GM23338 (cell line): ENCODE data around the gene L3MBTL4. TPM values are rescaled to one million over a fixed set of nuclear protein-coding genes. Genes with fewer than 3 reads are reported as not detected.

Source experiments
- ATAC-seq: fragments of 200-7000 bp; cut with Tn5 transposase; 3 replicates; pipeline ENCODE4 v1.9.1; 2020
- DNase-seq: peaks from one replicate; pipeline ENCODE4 v3.0.0-alpha.2; 2015; ENCODE audit warnings: low spot score
- H2AFZ ChIP-seq: fragments of 200-600 bp; sonication (generic); 2 replicates; pipeline ENCODE4 v1.8.0; 2016; ENCODE audit warnings: antibody characterized with exemption, mild to moderate bottlenecking, moderate library complexity
- H3F3A ChIP-seq: fragments of 200-600 bp; sonication (generic); replicated peaks from 2 replicates; pipeline ENCODE4 v1.8.0; 2017; ENCODE audit warnings: antibody characterized with exemption, mixed run types, low read depth
- H3K27ac ChIP-seq: fragments of 200-600 bp; sonication (generic); 2 replicates; pipeline ENCODE4 v1.6.1; 2016; ENCODE audit warnings: low read depth
- H3K27me3 ChIP-seq: fragments of 200-600 bp; sonication (generic); 2 replicates; pipeline ENCODE4 v1.8.0; 2016; ENCODE audit warnings: mild to moderate bottlenecking, mixed run types, moderate library complexity; ENCODE audit not compliant: insufficient read depth
- H3K36me3 ChIP-seq: fragments of 200-600 bp; sonication (generic); 2 replicates; pipeline ENCODE4 v1.8.0; 2016; ENCODE audit warnings: mild to moderate bottlenecking; ENCODE audit not compliant: insufficient read depth
- H3K4me1 ChIP-seq: fragments of 200-600 bp; sonication (generic); 2 replicates; pipeline ENCODE4 v1.8.0; 2016; ENCODE audit warnings: mild to moderate bottlenecking, moderate library complexity; ENCODE audit not compliant: insufficient read depth
- H3K4me2 ChIP-seq: fragments of 200-600 bp; sonication (generic); 2 replicates; pipeline ENCODE4 v1.7.1; 2017; ENCODE audit warnings: mixed run types
- H3K4me3 ChIP-seq: fragments of 200-600 bp; sonication (generic); 2 replicates; pipeline ENCODE4 v1.6.1; 2016; ENCODE audit warnings: mixed run types
- H3K79me2 ChIP-seq: fragments of 200-600 bp; sonication (generic); replicated peaks from 2 replicates; pipeline ENCODE4 v1.8.0; 2017; ENCODE audit warnings: mild to moderate bottlenecking; ENCODE audit not compliant: insufficient read depth
- H3K9me2 ChIP-seq: fragments of 200-600 bp; sonication (generic); 2 replicates; pipeline ENCODE4 v1.8.0; 2017; ENCODE audit not compliant: insufficient read depth
- H4K20me1 ChIP-seq: fragments of 200-600 bp; sonication (generic); replicated peaks from 2 replicates; pipeline ENCODE4 v1.8.0; 2017; ENCODE audit warnings: mild to moderate bottlenecking; ENCODE audit not compliant: insufficient read depth
- H3K27ac Mint-ChIP-seq: 2 replicates; pipeline ENCODE4 v1.8.0; 2020; ENCODE audit warnings: inconsistent platforms, mild to moderate bottlenecking, moderate library complexity, mixed read lengths
- H3K27me3 Mint-ChIP-seq: 3 replicates; pipeline ENCODE4 v1.8.0; 2022; ENCODE audit warnings: low read depth, mild to moderate bottlenecking, moderate library complexity, mixed read lengths, inconsistent platforms; ENCODE audit not compliant: insufficient read depth, poor library complexity
- H3K36me3 Mint-ChIP-seq: 3 replicates; pipeline ENCODE4 v1.8.0; 2021; ENCODE audit warnings: low read depth, mild to moderate bottlenecking, inconsistent platforms, moderate library complexity, mixed read lengths
- H3K4me1 Mint-ChIP-seq: 3 replicates; pipeline ENCODE4 v1.8.0; 2020; ENCODE audit warnings: mild to moderate bottlenecking, inconsistent platforms, mixed read lengths
- H3K4me3 Mint-ChIP-seq: 3 replicates; pipeline ENCODE4 v1.8.0; 2021; ENCODE audit warnings: moderate library complexity, mild to moderate bottlenecking, inconsistent platforms, mixed read lengths
- H3K9me3 Mint-ChIP-seq: 3 replicates; pipeline ENCODE4 v1.8.0; 2020; ENCODE audit warnings: moderate library complexity, mild to moderate bottlenecking, inconsistent platforms, mixed read lengths
- CREB1 ChIP-seq: fragments of 250-450 bp; sonication (Bioruptor Pico); IDR thresholded peaks from 2 replicates; pipeline ENCODE4 v1.5.0; 2020; ENCODE audit warnings: low read depth, mild to moderate bottlenecking, moderate library complexity
- CTCF ChIP-seq, 2 experiments: fragments of 200-600 bp in 1 of 2; sonication (generic) in 1 of 2; conservative IDR thresholded peaks; 2 replicates each; pipeline versions ENCODE4 v1.5.1 to v1.6.1; 2016 to 2017; ENCODE audit warnings: antibody characterized with exemption in 2 of 2, low read depth in 2 of 2, mild to moderate bottlenecking in 2 of 2, moderate library complexity in 1 of 2
- EZH2 ChIP-seq: fragments of 200-600 bp; sonication (generic); IDR thresholded peaks from one replicate; pipeline ENCODE4 v1.8.0; 2017; ENCODE audit warnings: antibody characterized with exemption, mild to moderate bottlenecking, low read depth; ENCODE audit not compliant: unreplicated experiment
- EZH2phosphoT487 ChIP-seq: fragments of 200-600 bp; sonication (generic); IDR thresholded peaks from one replicate; pipeline ENCODE4 v1.8.1; 2018; ENCODE audit warnings: antibody characterized with exemption; ENCODE audit not compliant: unreplicated experiment
- JUNB ChIP-seq: IDR thresholded peaks from one replicate; pipeline ENCODE4 v1.6.1; 2016; ENCODE audit warnings: antibody characterized with exemption; ENCODE audit not compliant: unreplicated experiment
- NANOG ChIP-seq: IDR thresholded peaks from 2 replicates; pipeline ENCODE4 v1.6.1; 2016; ENCODE audit warnings: antibody characterized with exemption, borderline replicate concordance
- POLR2AphosphoS5 ChIP-seq: IDR thresholded peaks from 2 replicates; pipeline ENCODE4 v1.6.1; 2016; ENCODE audit warnings: antibody characterized with exemption, low read depth
- REST ChIP-seq: IDR thresholded peaks from one replicate; pipeline ENCODE4 v1.6.1; 2018; ENCODE audit warnings: antibody characterized with exemption; ENCODE audit not compliant: unreplicated experiment
- STAT1 ChIP-seq: IDR thresholded peaks from one replicate; pipeline ENCODE4 v1.6.1; 2016; ENCODE audit warnings: antibody characterized with exemption; ENCODE audit not compliant: unreplicated experiment
- ZNF114 ChIP-seq: fragments of 250-450 bp; sonication (Bioruptor Pico); IDR thresholded peaks from 2 replicates; pipeline ENCODE4 v1.5.0; 2020; ENCODE audit warnings: mild to moderate bottlenecking, moderate library complexity
- ZNF331 ChIP-seq: fragments of 250-450 bp; sonication (Bioruptor Pico); IDR thresholded peaks from 2 replicates; pipeline ENCODE4 v1.5.0; 2020; ENCODE audit warnings: low read depth, mild to moderate bottlenecking, moderate library complexity
- polyA plus RNA-seq: library from polyadenylated mRNA; unstranded; fragments of >200 nt; fragmentation: Nextera tagmentation; extraction: Ambion mirVana; gene quantifications from 2 replicates; pipeline ENCODE4 v1.2.1, GENCODE V29; 2016
- total RNA-seq: library from RNA; depleted of rRNA; stranded (reverse); fragments of >200 nt; shearing (Covaris generic); gene quantifications from 2 replicates; pipeline ENCODE4 v1.2.3, GENCODE V29; 2014
- TF ChIP-seq, protein P1 (sequence below): IDR thresholded peaks from 2 replicates; pipeline ENCODE4 v1.6.1; 2016; ENCODE audit warnings: antibody characterized with exemption
- TF ChIP-seq, protein P2 (sequence below): fragments of 250-450 bp; sonication (Bioruptor Pico); IDR thresholded peaks from 2 replicates; pipeline ENCODE4 v1.5.0; 2020; ENCODE audit warnings: mild to moderate bottlenecking, moderate library complexity

The L3MBTL4 gene
- total and polyA plus RNA-seq, 2 experiments from 2014 or later = 0.48 to 2.8 TPM

GRCh38 chr18:6414118-6414722, 491 bp downstream of the L3MBTL4 start (continued):
- TF ChIP-seq CTCF (conservative IDR thresholded peaks at IDR 0.05; ENCODE audit: low read depth in 2 of 2) = no peak
- TF ChIP-seq EZH2 = no peak
- no peak for TF ChIP-seq CREB1
- TF ChIP-seq STAT1 = no peak
- TF ChIP-seq JUNB = no peak
- no peak for TF ChIP-seq POLR2AphosphoS5
- no peak for TF ChIP-seq REST
- no peak for TF ChIP-seq ZNF114 (CRISPR knock-in tag)
- TF ChIP-seq EZH2phosphoT487 = no peak

- H4K20me1 ChIP-seq = no peaks in the 10 kb centered on the region
- H2AFZ ChIP-seq = peak overlapping the region; percentile 96
- no peaks in the 10 kb centered on the region; the same call in 2 of the 3 replicates for H3K36me3 Mint-ChIP-seq
- H3K4me3 ChIP-seq = peak overlapping the region; percentile 78
- peak overlapping the region; percentile 89 for H3K4me2 ChIP-seq
- peaks cover 5% of the 10 kb centered on the region; the same call in 1 of the 2 replicates for H3K4me1 ChIP-seq
- no peaks in the 10 kb centered on the region for H3K36me3 ChIP-seq
- ATAC-seq (peak; percentile 5; the same call in 1 of the 3 replicates), DNase-seq (no peak)
- H3K4me1 Mint-ChIP-seq = peaks cover 10% of the 10 kb centered on the region
- peak overlapping the region; percentile 78 for H3K4me3 Mint-ChIP-seq
- no peaks in the 10 kb centered on the region for H3K9me2 ChIP-seq
- peaks cover 18% of the 10 kb centered on the region for H3K27me3 Mint-ChIP-seq
- H3F3A ChIP-seq = no peaks in the 10 kb centered on the region
- H3K9me3 Mint-ChIP-seq = no peaks in the 10 kb centered on the region; the same call in 2 of the 3 replicates
- H3K79me2 ChIP-seq = no peaks in the 10 kb centered on the region
- H3K27ac ChIP-seq = no peak overlapping the region
- no peak overlapping the region for H3K27ac Mint-ChIP-seq
- peaks cover 32% of the 10 kb centered on the region for H3K27me3 ChIP-seq
- no peak for TF ChIP-seq CREB1
- no peak for TF ChIP-seq NANOG
- TF ChIP-seq, protein P1, sequence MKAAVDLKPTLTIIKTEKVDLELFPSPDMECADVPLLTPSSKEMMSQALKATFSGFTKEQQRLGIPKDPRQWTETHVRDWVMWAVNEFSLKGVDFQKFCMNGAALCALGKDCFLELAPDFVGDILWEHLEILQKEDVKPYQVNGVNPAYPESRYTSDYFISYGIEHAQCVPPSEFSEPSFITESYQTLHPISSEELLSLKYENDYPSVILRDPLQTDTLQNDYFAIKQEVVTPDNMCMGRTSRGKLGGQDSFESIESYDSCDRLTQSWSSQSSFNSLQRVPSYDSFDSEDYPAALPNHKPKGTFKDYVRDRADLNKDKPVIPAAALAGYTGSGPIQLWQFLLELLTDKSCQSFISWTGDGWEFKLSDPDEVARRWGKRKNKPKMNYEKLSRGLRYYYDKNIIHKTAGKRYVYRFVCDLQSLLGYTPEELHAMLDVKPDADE = no peak
- TF ChIP-seq, protein P2, sequence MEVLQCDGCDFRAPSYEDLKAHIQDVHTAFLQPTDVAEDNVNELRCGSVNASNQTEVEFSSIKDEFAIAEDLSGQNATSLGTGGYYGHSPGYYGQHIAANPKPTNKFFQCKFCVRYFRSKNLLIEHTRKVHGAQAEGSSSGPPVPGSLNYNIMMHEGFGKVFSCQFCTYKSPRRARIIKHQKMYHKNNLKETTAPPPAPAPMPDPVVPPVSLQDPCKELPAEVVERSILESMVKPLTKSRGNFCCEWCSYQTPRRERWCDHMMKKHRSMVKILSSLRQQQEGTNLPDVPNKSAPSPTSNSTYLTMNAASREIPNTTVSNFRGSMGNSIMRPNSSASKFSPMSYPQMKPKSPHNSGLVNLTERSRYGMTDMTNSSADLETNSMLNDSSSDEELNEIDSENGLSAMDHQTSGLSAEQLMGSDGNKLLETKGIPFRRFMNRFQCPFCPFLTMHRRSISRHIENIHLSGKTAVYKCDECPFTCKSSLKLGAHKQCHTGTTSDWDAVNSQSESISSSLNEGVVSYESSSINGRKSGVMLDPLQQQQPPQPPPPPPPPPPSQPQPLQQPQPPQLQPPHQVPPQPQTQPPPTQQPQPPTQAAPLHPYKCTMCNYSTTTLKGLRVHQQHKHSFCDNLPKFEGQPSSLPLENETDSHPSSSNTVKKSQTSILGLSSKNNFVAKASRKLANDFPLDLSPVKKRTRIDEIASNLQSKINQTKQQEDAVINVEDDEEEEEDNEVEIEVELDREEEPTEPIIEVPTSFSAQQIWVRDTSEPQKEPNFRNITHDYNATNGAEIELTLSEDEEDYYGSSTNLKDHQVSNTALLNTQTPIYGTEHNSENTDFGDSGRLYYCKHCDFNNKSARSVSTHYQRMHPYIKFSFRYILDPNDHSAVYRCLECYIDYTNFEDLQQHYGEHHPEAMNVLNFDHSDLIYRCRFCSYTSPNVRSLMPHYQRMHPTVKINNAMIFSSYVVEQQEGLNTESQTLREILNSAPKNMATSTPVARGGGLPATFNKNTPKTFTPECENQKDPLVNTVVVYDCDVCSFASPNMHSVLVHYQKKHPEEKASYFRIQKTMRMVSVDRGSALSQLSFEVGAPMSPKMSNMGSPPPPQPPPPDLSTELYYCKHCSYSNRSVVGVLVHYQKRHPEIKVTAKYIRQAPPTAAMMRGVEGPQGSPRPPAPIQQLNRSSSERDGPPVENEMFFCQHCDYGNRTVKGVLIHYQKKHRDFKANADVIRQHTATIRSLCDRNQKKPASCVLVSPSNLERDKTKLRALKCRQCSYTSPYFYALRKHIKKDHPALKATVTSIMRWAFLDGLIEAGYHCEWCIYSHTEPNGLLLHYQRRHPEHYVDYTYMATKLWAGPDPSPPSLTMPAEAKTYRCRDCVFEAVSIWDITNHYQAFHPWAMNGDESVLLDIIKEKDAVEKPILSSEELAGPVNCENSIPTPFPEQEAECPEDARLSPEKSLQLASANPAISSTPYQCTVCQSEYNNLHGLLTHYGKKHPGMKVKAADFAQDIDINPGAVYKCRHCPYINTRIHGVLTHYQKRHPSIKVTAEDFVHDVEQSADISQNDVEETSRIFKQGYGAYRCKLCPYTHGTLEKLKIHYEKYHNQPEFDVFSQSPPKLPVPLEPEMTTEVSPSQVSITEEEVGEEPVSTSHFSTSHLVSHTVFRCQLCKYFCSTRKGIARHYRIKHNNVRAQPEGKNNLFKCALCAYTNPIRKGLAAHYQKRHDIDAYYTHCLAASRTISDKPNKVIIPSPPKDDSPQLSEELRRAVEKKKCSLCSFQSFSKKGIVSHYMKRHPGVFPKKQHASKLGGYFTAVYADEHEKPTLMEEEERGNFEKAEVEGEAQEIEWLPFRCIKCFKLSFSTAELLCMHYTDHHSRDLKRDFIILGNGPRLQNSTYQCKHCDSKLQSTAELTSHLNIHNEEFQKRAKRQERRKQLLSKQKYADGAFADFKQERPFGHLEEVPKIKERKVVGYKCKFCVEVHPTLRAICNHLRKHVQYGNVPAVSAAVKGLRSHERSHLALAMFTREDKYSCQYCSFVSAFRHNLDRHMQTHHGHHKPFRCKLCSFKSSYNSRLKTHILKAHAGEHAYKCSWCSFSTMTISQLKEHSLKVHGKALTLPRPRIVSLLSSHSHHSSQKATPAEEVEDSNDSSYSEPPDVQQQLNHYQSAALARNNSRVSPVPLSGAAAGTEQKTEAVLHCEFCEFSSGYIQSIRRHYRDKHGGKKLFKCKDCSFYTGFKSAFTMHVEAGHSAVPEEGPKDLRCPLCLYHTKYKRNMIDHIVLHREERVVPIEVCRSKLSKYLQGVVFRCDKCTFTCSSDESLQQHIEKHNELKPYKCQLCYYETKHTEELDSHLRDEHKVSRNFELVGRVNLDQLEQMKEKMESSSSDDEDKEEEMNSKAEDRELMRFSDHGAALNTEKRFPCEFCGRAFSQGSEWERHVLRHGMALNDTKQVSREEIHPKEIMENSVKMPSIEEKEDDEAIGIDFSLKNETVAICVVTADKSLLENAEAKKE (CRISPR knock-in tag) = no peak
- TF ChIP-seq JUNB = no peak
- no peak for TF ChIP-seq POLR2AphosphoS5
- TF ChIP-seq ZNF331 (CRISPR knock-in tag) = no peak
Measured at GRCh38 chr18:6413579-6414117, 1.1 kb downstream of the L3MBTL4 start.
